ES-I3 (cell line): Measurements from ENCODE around the gene YKT6.

Experiments
- H3K36me3 ChIP-seq: 2 replicates; pipeline ENCODE4 v1.6.1; 2013; ENCODE audit warnings: mild to moderate bottlenecking, low read length, control low read depth, moderate library complexity; ENCODE audit not compliant: insufficient read depth
- H3K4me1 ChIP-seq: 2 replicates; pipeline ENCODE4 v1.6.1; 2013; ENCODE audit warnings: mild to moderate bottlenecking, control low read depth, low read length; ENCODE audit not compliant: insufficient read depth
- H3K9ac ChIP-seq: 2 replicates; pipeline ENCODE4 v1.6.1; 2013; ENCODE audit warnings: low read depth, mild to moderate bottlenecking, low read length, moderate library complexity
- H3K9me3 ChIP-seq: 2 replicates; pipeline ENCODE4 v1.6.1; 2013; ENCODE audit warnings: mild to moderate bottlenecking, low read length, moderate library complexity; ENCODE audit not compliant: control insufficient read depth, insufficient read depth

The YKT6 gene

GRCh38 chr7:44224080-44224973 is 23.5 kb downstream of the YKT6 start:
- Histone ChIP-seq H3K9me3 (no peaks in the 10 kb centered on the region), H3K9ac (no peak overlapping the region), H3K4me1 (no peaks in the 10 kb centered on the region), H3K36me3 (no peaks in the 10 kb centered on the region)

GRCh38 chr7:44224974-44225565 is 24.3 kb downstream of the YKT6 start:
- Histone ChIP-seq H3K36me3 (no peaks in the 10 kb centered on the region), H3K9me3 (no peaks in the 10 kb centered on the region), H3K4me1 (no peaks in the 10 kb centered on the region), H3K9ac (no peak overlapping the region)

GRCh38 chr7:44225566-44226395 is 25.0 kb downstream of the YKT6 start:
- H3K9me3 ChIP-seq, result no peaks in the 10 kb centered on the region
- H3K36me3 ChIP-seq, result no peaks in the 10 kb centered on the region
- no peaks in the 10 kb centered on the region for H3K4me1 ChIP-seq
- no peak overlapping the region for H3K9ac ChIP-seq

GRCh38 chr7:44226396-44226753 is 25.6 kb downstream of the YKT6 start:
- H3K9ac ChIP-seq, result no peak overlapping the region
- H3K36me3 ChIP-seq, result no peaks in the 10 kb centered on the region
- H3K9me3 ChIP-seq, result no peaks in the 10 kb centered on the region
- no peaks in the 10 kb centered on the region for H3K4me1 ChIP-seq

GRCh38 chr7:44227911-44228310 is 27.1 kb downstream of the YKT6 start:
- H3K36me3 ChIP-seq, result no peaks in the 10 kb centered on the region
- no peak overlapping the region for H3K9ac ChIP-seq
- no peaks in the 10 kb centered on the region for H3K4me1 ChIP-seq
- H3K9me3 ChIP-seq, result no peaks in the 10 kb centered on the region

- Histone ChIP-seq H3K9me3 (no peaks in the 10 kb centered on the region), H3K9ac (no peak overlapping the region), H3K36me3 (no peaks in the 10 kb centered on the region), H3K4me1 (no peaks in the 10 kb centered on the region)
These were observed 28.0 kb downstream of the YKT6 start for GRCh38 chr7:44228571-44229350.

- Histone ChIP-seq H3K9me3 (no peaks in the 10 kb centered on the region), H3K36me3 (no peaks in the 10 kb centered on the region), H3K4me1 (no peaks in the 10 kb centered on the region), H3K9ac (no peak overlapping the region)
These were observed 28.8 kb downstream of the YKT6 start for GRCh38 chr7:44229546-44230105.

- Histone ChIP-seq H3K36me3 (no peaks in the 10 kb centered on the region), H3K9ac (no peak overlapping the region), H3K9me3 (no peaks in the 10 kb centered on the region), H3K4me1 (no peaks in the 10 kb centered on the region)
These were observed 29.5 kb downstream of the YKT6 start for GRCh38 chr7:44230286-44230685.

GRCh38 chr7:44231088-44231487 is 30.3 kb downstream of the YKT6 start:
- Histone ChIP-seq H3K9ac (no peak overlapping the region), H3K4me1 (no peaks in the 10 kb centered on the region), H3K9me3 (no peaks in the 10 kb centered on the region), H3K36me3 (no peaks in the 10 kb centered on the region)

- Histone ChIP-seq H3K9me3 (no peaks in the 10 kb centered on the region), H3K9ac (no peak overlapping the region), H3K4me1 (no peaks in the 10 kb centered on the region), H3K36me3 (no peaks in the 10 kb centered on the region)
These were observed 31.6 kb downstream of the YKT6 start for GRCh38 chr7:44232396-44232795.

GRCh38 chr7:44232901-44233715 is 32.3 kb downstream of the YKT6 start:
- no peak overlapping the region for H3K9ac ChIP-seq
- H3K36me3 ChIP-seq, result no peaks in the 10 kb centered on the region
- H3K4me1 ChIP-seq, result no peaks in the 10 kb centered on the region
- no peaks in the 10 kb centered on the region for H3K9me3 ChIP-seq

GRCh38 chr7:44235066-44235465 is 34.3 kb downstream of the YKT6 start:
- no peaks in the 10 kb centered on the region for H3K36me3 ChIP-seq
- H3K4me1 ChIP-seq, result no peaks in the 10 kb centered on the region
- H3K9me3 ChIP-seq, result no peaks in the 10 kb centered on the region
- no peak overlapping the region for H3K9ac ChIP-seq

- Histone ChIP-seq H3K36me3 (no peaks in the 10 kb centered on the region), H3K9ac (no peak overlapping the region), H3K4me1 (no peaks in the 10 kb centered on the region), H3K9me3 (no peaks in the 10 kb centered on the region)
These were observed 35.0 kb downstream of the YKT6 start for GRCh38 chr7:44235582-44236332.
